ENCODE data around the gene FKBP5.

Gene FKBP5

GRCh38 chr6:35592178-35592577 is 96.5 kb downstream of the FKBP5 start:
- Histone ChIP-seq H3K9ac (ENCODE audit: low read depth in 1 of 2, low read length in 2 of 2) (no peak overlapping the region), H3K36me3 (ENCODE audit: control insufficient read depth in 1 of 2, insufficient read depth in 2 of 2, low read length in 2 of 2) (peaks cover 18 to 50% of the 10 kb centered on the region in 2 donors), H3K4me1 (ENCODE audit: control insufficient read depth in 1 of 2, insufficient read depth in 2 of 2, low read length in 2 of 2) (no peaks in the 10 kb centered on the region), H3K27ac (ENCODE audit: low read depth, low read length) (no peak overlapping the region), H3K27me3 (ENCODE audit: control insufficient read depth in 1 of 2, insufficient read depth in 2 of 2, low read length in 2 of 2) (no peaks in the 10 kb centered on the region), H3K9me3 (ENCODE audit: control insufficient read depth in 1 of 2, low read length in 2 of 2) (no peaks in the 10 kb centered on the region), H3K4me3 (ENCODE audit: low read depth in 1 of 2, low read length in 2 of 2) (no peak overlapping the region)

- Histone ChIP-seq H3K27me3 (ENCODE audit: control insufficient read depth in 1 of 2, insufficient read depth in 2 of 2, low read length in 2 of 2) (no peaks in the 10 kb centered on the region), H3K9ac (ENCODE audit: low read depth in 1 of 2, low read length in 2 of 2) (no peak overlapping the region), H3K27ac (ENCODE audit: low read depth, low read length) (no peak overlapping the region), H3K36me3 (ENCODE audit: control insufficient read depth in 1 of 2, insufficient read depth in 2 of 2, low read length in 2 of 2) (peaks cover 23 to 51% of the 10 kb centered on the region in 2 donors), H3K9me3 (ENCODE audit: control insufficient read depth in 1 of 2, low read length in 2 of 2) (no peaks in the 10 kb centered on the region), H3K4me1 (ENCODE audit: control insufficient read depth in 1 of 2, insufficient read depth in 2 of 2, low read length in 2 of 2) (no peaks in the 10 kb centered on the region), H3K4me3 (ENCODE audit: low read depth in 1 of 2, low read length in 2 of 2) (no peak overlapping the region)
These were observed 98.1 kb downstream of the FKBP5 start for GRCh38 chr6:35590622-35591066.

- peaks cover 23 to 48% of the 10 kb centered on the region in 2 donors for H3K36me3 ChIP-seq (ENCODE audit: control insufficient read depth in 1 of 2, insufficient read depth in 2 of 2, low read length in 2 of 2)
- H3K4me1 ChIP-seq (ENCODE audit: control insufficient read depth in 1 of 2, insufficient read depth in 2 of 2, low read length in 2 of 2) = no peaks in the 10 kb centered on the region
- no peak overlapping the region for H3K27ac ChIP-seq (ENCODE audit: low read depth, low read length)
- H3K9ac ChIP-seq (ENCODE audit: low read depth in 1 of 2, low read length in 2 of 2) = no peak overlapping the region
- H3K4me3 ChIP-seq (ENCODE audit: low read depth in 1 of 2, low read length in 2 of 2) = no peak overlapping the region
- no peaks in the 10 kb centered on the region for H3K9me3 ChIP-seq (ENCODE audit: control insufficient read depth in 1 of 2, low read length in 2 of 2)
- no peaks in the 10 kb centered on the region for H3K27me3 ChIP-seq (ENCODE audit: control insufficient read depth in 1 of 2, insufficient read depth in 2 of 2, low read length in 2 of 2)
These were observed 98.8 kb downstream of the FKBP5 start for GRCh38 chr6:35589904-35590303.

- H3K4me3 ChIP-seq (ENCODE audit: low read depth in 1 of 2, low read length in 2 of 2) = no peak overlapping the region
- no peaks in the 10 kb centered on the region for H3K4me1 ChIP-seq (ENCODE audit: control insufficient read depth in 1 of 2, insufficient read depth in 2 of 2, low read length in 2 of 2)
- H3K27ac ChIP-seq (ENCODE audit: low read depth, low read length) = no peak overlapping the region
- H3K36me3 ChIP-seq (ENCODE audit: control insufficient read depth in 1 of 2, insufficient read depth in 2 of 2, low read length in 2 of 2) = peaks cover 21 to 48% of the 10 kb centered on the region in 2 donors
- H3K9me3 ChIP-seq (ENCODE audit: control insufficient read depth in 1 of 2, low read length in 2 of 2) = no peaks in the 10 kb centered on the region
- no peak overlapping the region for H3K9ac ChIP-seq (ENCODE audit: low read depth in 1 of 2, low read length in 2 of 2)
- H3K27me3 ChIP-seq (ENCODE audit: control insufficient read depth in 1 of 2, insufficient read depth in 2 of 2, low read length in 2 of 2) = no peaks in the 10 kb centered on the region
These were observed 99.4 kb downstream of the FKBP5 start for GRCh38 chr6:35589201-35589739.

GRCh38 chr6:35587167-35587566 is 101.5 kb downstream of the FKBP5 start:
- Histone ChIP-seq H3K4me1 (ENCODE audit: control insufficient read depth in 1 of 2, insufficient read depth in 2 of 2, low read length in 2 of 2) (no peaks in the 10 kb centered on the region), H3K9ac (ENCODE audit: low read depth in 1 of 2, low read length in 2 of 2) (no peak overlapping the region), H3K9me3 (ENCODE audit: control insufficient read depth in 1 of 2, low read length in 2 of 2) (no peaks in the 10 kb centered on the region), H3K27ac (ENCODE audit: low read depth, low read length) (no peak overlapping the region), H3K36me3 (ENCODE audit: control insufficient read depth in 1 of 2, insufficient read depth in 2 of 2, low read length in 2 of 2) (peaks cover 23 to 44% of the 10 kb centered on the region in 2 donors), H3K4me3 (ENCODE audit: low read depth in 1 of 2, low read length in 2 of 2) (no peak overlapping the region), H3K27me3 (ENCODE audit: control insufficient read depth in 1 of 2, insufficient read depth in 2 of 2, low read length in 2 of 2) (no peaks in the 10 kb centered on the region)

GRCh38 chr6:35586542-35586941 is 102.2 kb downstream of the FKBP5 start:
- no peaks in the 10 kb centered on the region for H3K27me3 ChIP-seq (ENCODE audit: control insufficient read depth in 1 of 2, insufficient read depth in 2 of 2, low read length in 2 of 2)
- H3K27ac ChIP-seq (ENCODE audit: low read depth, low read length) = no peak overlapping the region
- H3K9me3 ChIP-seq (ENCODE audit: control insufficient read depth in 1 of 2, low read length in 2 of 2) = no peaks in the 10 kb centered on the region
- H3K36me3 ChIP-seq (ENCODE audit: control insufficient read depth in 1 of 2, insufficient read depth in 2 of 2, low read length in 2 of 2) = peaks cover 23 to 44% of the 10 kb centered on the region in 2 donors
- no peaks in the 10 kb centered on the region for H3K4me1 ChIP-seq (ENCODE audit: control insufficient read depth in 1 of 2, insufficient read depth in 2 of 2, low read length in 2 of 2)
- no peak overlapping the region for H3K4me3 ChIP-seq (ENCODE audit: low read depth in 1 of 2, low read length in 2 of 2)
- no peak overlapping the region for H3K9ac ChIP-seq (ENCODE audit: low read depth in 1 of 2, low read length in 2 of 2)

GRCh38 chr6:35585658-35586057 is 103.1 kb downstream of the FKBP5 start:
- Histone ChIP-seq H3K27me3 (ENCODE audit: control insufficient read depth in 1 of 2, insufficient read depth in 2 of 2, low read length in 2 of 2) (no peaks in the 10 kb centered on the region), H3K4me3 (ENCODE audit: low read depth in 1 of 2, low read length in 2 of 2) (no peak overlapping the region), H3K9me3 (ENCODE audit: control insufficient read depth in 1 of 2, low read length in 2 of 2) (no peaks in the 10 kb centered on the region), H3K27ac (ENCODE audit: low read depth, low read length) (no peak overlapping the region), H3K36me3 (ENCODE audit: control insufficient read depth in 1 of 2, insufficient read depth in 2 of 2, low read length in 2 of 2) (peaks cover 23 to 44% of the 10 kb centered on the region in 2 donors), H3K4me1 (ENCODE audit: control insufficient read depth in 1 of 2, insufficient read depth in 2 of 2, low read length in 2 of 2) (no peaks in the 10 kb centered on the region), H3K9ac (ENCODE audit: low read depth in 1 of 2, low read length in 2 of 2) (no peak overlapping the region)

- Histone ChIP-seq H3K27ac (ENCODE audit: low read depth, low read length) (no peak overlapping the region), H3K9me3 (ENCODE audit: control insufficient read depth in 1 of 2, low read length in 2 of 2) (no peaks in the 10 kb centered on the region), H3K36me3 (ENCODE audit: control insufficient read depth in 1 of 2, insufficient read depth in 2 of 2, low read length in 2 of 2) (peaks cover 18 to 29% of the 10 kb centered on the region in 2 donors), H3K4me1 (ENCODE audit: control insufficient read depth in 1 of 2, insufficient read depth in 2 of 2, low read length in 2 of 2) (no peaks in the 10 kb centered on the region), H3K4me3 (ENCODE audit: low read depth in 1 of 2, low read length in 2 of 2) (no peak overlapping the region), H3K9ac (ENCODE audit: low read depth in 1 of 2, low read length in 2 of 2) (no peak overlapping the region), H3K27me3 (ENCODE audit: control insufficient read depth in 1 of 2, insufficient read depth in 2 of 2, low read length in 2 of 2) (no peaks in the 10 kb centered on the region)
These were observed 104.6 kb downstream of the FKBP5 start for GRCh38 chr6:35583893-35584688.

- H3K27me3 ChIP-seq (ENCODE audit: control insufficient read depth in 1 of 2, insufficient read depth in 2 of 2, low read length in 2 of 2) = no peaks in the 10 kb centered on the region
- no peak overlapping the region for H3K27ac ChIP-seq (ENCODE audit: low read depth, low read length)
- H3K36me3 ChIP-seq (ENCODE audit: control insufficient read depth in 1 of 2, insufficient read depth in 2 of 2, low read length in 2 of 2) = peaks cover 18 to 28% of the 10 kb centered on the region in 2 donors
- H3K4me1 ChIP-seq (ENCODE audit: control insufficient read depth in 1 of 2, insufficient read depth in 2 of 2, low read length in 2 of 2) = no peaks in the 10 kb centered on the region
- H3K9ac ChIP-seq (ENCODE audit: low read depth in 1 of 2, low read length in 2 of 2) = no peak overlapping the region
- H3K4me3 ChIP-seq (ENCODE audit: low read depth in 1 of 2, low read length in 2 of 2) = no peak overlapping the region
- H3K9me3 ChIP-seq (ENCODE audit: control insufficient read depth in 1 of 2, low read length in 2 of 2) = no peaks in the 10 kb centered on the region
These were observed 106.4 kb downstream of the FKBP5 start for GRCh38 chr6:35582315-35582714.

GRCh38 chr6:35581633-35582032 is 107.1 kb downstream of the FKBP5 start:
- Histone ChIP-seq H3K27me3 (ENCODE audit: control insufficient read depth in 1 of 2, insufficient read depth in 2 of 2, low read length in 2 of 2) (no peaks in the 10 kb centered on the region), H3K4me1 (ENCODE audit: control insufficient read depth in 1 of 2, insufficient read depth in 2 of 2, low read length in 2 of 2) (peaks cover 0 to 4% of the 10 kb centered on the region in 2 donors), H3K4me3 (ENCODE audit: low read depth in 1 of 2, low read length in 2 of 2) (no peak overlapping the region), H3K9ac (ENCODE audit: low read depth in 1 of 2, low read length in 2 of 2) (no peak overlapping the region), H3K27ac (ENCODE audit: low read depth, low read length) (no peak overlapping the region), H3K36me3 (ENCODE audit: control insufficient read depth in 1 of 2, insufficient read depth in 2 of 2, low read length in 2 of 2) (peaks cover 13 to 26% of the 10 kb centered on the region in 2 donors), H3K9me3 (ENCODE audit: control insufficient read depth in 1 of 2, low read length in 2 of 2) (no peaks in the 10 kb centered on the region)

Data from duodenal mucosa (tissue), 2 donors.